GM12878 (cell line): ENCODE measurements around the gene THSD4. TPM values are rescaled to one million over a fixed set of nuclear protein-coding genes. Genes with fewer than 3 reads are reported as not detected.

Experiments used
- ATAC-seq: fragments of 200-7000 bp; cut with Tn5 transposase; 3 replicates; pipeline ENCODE4 v1.9.1; 2020; ENCODE audit warnings: mild to moderate bottlenecking, moderate library complexity
- BruUV-seq: library from RNA; stranded (reverse); fragments of 400-500 nt; replicated peaks from 2 replicates; lab custom pipeline; 2021; lab: Mats Ljungman, UMichigan
- CTCF ChIA-PET: fragments of 300-600 bp; sonication (Branson Sonifier 250); formaldehyde crosslinking; extraction: SDS; loops from one replicate; lab custom pipeline; 2021; ENCODE audit warnings: inconsistent platforms; lab: Yijun Ruan, JAX
- POLR2A ChIA-PET: fragments of 350-600 bp; formaldehyde crosslinking; extraction: SDS; loops from one replicate; lab custom pipeline; 2021; ENCODE audit warnings: inconsistent platforms; lab: Charles Lee
- RAD21 ChIA-PET: fragments of 300-600 bp; sonication (Branson Sonifier 250); formaldehyde crosslinking; loops from one replicate; lab custom pipeline; 2023; ENCODE audit warnings: antibody characterized with exemption; ENCODE audit not compliant: unreplicated experiment; lab: Charles Lee
- SMC1A ChIA-PET: fragments of 300-600 bp; sonication (Branson Sonifier 250); formaldehyde crosslinking; loops from one replicate; lab custom pipeline; 2023; ENCODE audit not compliant: unreplicated experiment, uncharacterized antibody; lab: Charles Lee
- DNase-seq: peaks from one replicate; pipeline ENCODE4 v3.0.0-alpha.2; 2011; ENCODE audit warnings: low read depth, low spot score
- FAIRE-seq: peaks from 3 replicates; lab custom pipeline; 2011; peaks lifted over from hg19 to GRCh38; lab: Jason Lieb, UNC
- H2AFZ ChIP-seq: 2 replicates; pipeline ENCODE4 v1.6.0; 2011; ENCODE audit warnings: low read depth, low read length, control low read depth; ENCODE audit not compliant: control insufficient read depth
- H3K27ac ChIP-seq: 2 replicates; pipeline ENCODE4 v1.5.1; 2011; ENCODE audit warnings: control low read depth; ENCODE audit not compliant: control insufficient read depth, insufficient read depth
- H3K27me3 ChIP-seq, 2 experiments: replicated peaks in 1 of 2; 2 replicates each; pipeline versions ENCODE4 v1.6.0 to v1.6.1; 2011; ENCODE audit warnings: low read length in 1 of 2; ENCODE audit not compliant: control insufficient read depth in 2 of 2, insufficient read depth in 2 of 2
- H3K36me3 ChIP-seq, 2 experiments: 2 replicates each; pipeline ENCODE4 v1.5.1; 2011; ENCODE audit warnings: low read length in 1 of 2; ENCODE audit not compliant: control insufficient read depth in 2 of 2, insufficient read depth in 2 of 2
- H3K4me1 ChIP-seq: 2 replicates; pipeline ENCODE4 v1.6.1; 2011; ENCODE audit warnings: mild to moderate bottlenecking, low read length, moderate library complexity, mixed read lengths; ENCODE audit not compliant: control insufficient read depth, insufficient read depth
- H3K4me2 ChIP-seq: 2 replicates; pipeline ENCODE4 v1.6.0; 2011; ENCODE audit warnings: control low read depth; ENCODE audit not compliant: control insufficient read depth, insufficient read depth
- H3K4me3 ChIP-seq: fragments of 200-600 bp; sonication (generic); 2 replicates; pipeline ENCODE4 v1.5.1; 2016
- H3K79me2 ChIP-seq: 2 replicates; pipeline ENCODE4 v1.6.0; 2011; ENCODE audit warnings: low read length; ENCODE audit not compliant: control insufficient read depth, insufficient read depth
- H3K9ac ChIP-seq: 2 replicates; pipeline ENCODE4 v1.8.0; 2011; ENCODE audit warnings: low read length, control low read depth, mixed read lengths; ENCODE audit not compliant: control insufficient read depth, insufficient read depth
- H3K9me3 ChIP-seq: replicated peaks from 3 replicates; pipeline ENCODE4 v1.5.1; 2011; ENCODE audit warnings: mild to moderate bottlenecking, low read length; ENCODE audit not compliant: control insufficient read depth, insufficient read depth
- H4K20me1 ChIP-seq: 2 replicates; pipeline ENCODE4 v1.6.0; 2011; ENCODE audit not compliant: control insufficient read depth, insufficient read depth
- CHD4 ChIP-seq: fragments of 200-600 bp; sonication (generic); IDR thresholded peaks from 2 replicates; pipeline ENCODE4 v1.6.1; 2016; ENCODE audit warnings: mild to moderate bottlenecking
- CREM ChIP-seq: IDR thresholded peaks from 2 replicates; pipeline ENCODE4 v1.6.1; 2014; ENCODE audit warnings: antibody characterized with exemption, low read depth
- CTCF ChIP-seq, 3 experiments: IDR thresholded peaks in 2 of 3; conservative IDR thresholded peaks in 1 of 3; 2 replicates each; pipeline ENCODE4 v1.5.1; 2011; ENCODE audit warnings: low read depth in 3 of 3, low read length in 3 of 3, mild to moderate bottlenecking in 3 of 3, control low read depth in 2 of 3, moderate library complexity in 2 of 3, inconsistent platforms in 1 of 3, mixed read lengths in 1 of 3; ENCODE audit not compliant: control insufficient read depth in 2 of 3, insufficient read depth in 1 of 3; ENCODE audit errors: extremely low read depth in 1 of 3
- MXI1 ChIP-seq: fragments of 150-350 bp; IDR thresholded peaks from 2 replicates; pipeline ENCODE4 v1.6.1; 2011; ENCODE audit warnings: low read depth, mild to moderate bottlenecking, inconsistent platforms, low read length, improper control_type of control experiment
- SPI1 ChIP-seq: IDR thresholded peaks from 2 replicates; pipeline ENCODE4 v1.6.1; 2011; ENCODE audit warnings: low read depth, mild to moderate bottlenecking, low read length, moderate library complexity, borderline replicate concordance; ENCODE audit not compliant: insufficient read depth
- SUZ12 ChIP-seq: fragments of 200-600 bp; sonication (generic); IDR thresholded peaks from one replicate; pipeline ENCODE4 v1.6.1; 2018; ENCODE audit warnings: antibody characterized with exemption, mild to moderate bottlenecking; ENCODE audit not compliant: unreplicated experiment
- WGBS: methylation state at CpG from one replicate; pipeline ENCODE4 v1.1.6; 2016; ENCODE audit warnings: low lambda C conversion rate; ENCODE audit not compliant: insufficient replicate concordance, insufficient coverage; ENCODE audit errors: missing lambda C conversion rate; 5-methylcytosine and 5-hydroxymethylcytosine counted together
- in situ Hi-C: fragments of 300-500 bp; cut with MboI; formaldehyde crosslinking; loops from 9 replicates; pipeline ENCODE4 v1.14.3; 2018; ENCODE audit warnings: mixed read lengths
- intact Hi-C: fragments of 100-400 bp; cut with micrococcal nuclease; formaldehyde crosslinking; loops from one replicate; pipeline ENCODE4 v1.14.2; 2022; ENCODE audit not compliant: unreplicated experiment
- polyA plus RNA-seq, 11 experiments: library from polyadenylated mRNA; depleted of rRNA in 4 of 11; unstranded in 6 of 11; stranded (reverse) in 5 of 11; fragments of >200 nt; fragmentation: Nextera tagmentation in 4 of 11; fragmentation: Illumina TruSeq in 1 of 11; extraction: Ambion mirVana in 4 of 11; extraction: Trizol in 1 of 11; gene quantifications; 1 replicate in 1 of 11; 2 replicates in 10 of 11; pipeline versions ENCODE4 v1.2.1 to v1.2.3, GENCODE V29; 2011 to 2016; ENCODE audit warnings: inconsistent platforms in 2 of 11, missing spikeins in 2 of 11, low read depth in 1 of 11
- total RNA-seq, 4 experiments: library from RNA; depleted of rRNA in 3 of 4; stranded (reverse); fragments of >200 nt in 3 of 4; fragmentation: Illumina TruSeq in 1 of 4; extraction: Trizol in 1 of 4; gene quantifications; 2 replicates each; pipeline versions ENCODE4 v1.2.1 to v1.2.3, GENCODE V29; 2013 to 2021

The THSD4 gene
- total and polyA plus RNA-seq, 10 of the 15 experiments (the other 5 are each of a cell fraction or from before 2014, with no cell fraction given): 0.04 to 0.13 (median 0.05) TPM; not detected in 7

GRCh38 chr15:71226536-71227455 lies 111.5 kb downstream of the THSD4 start (continued):
- TF ChIP-seq SPI1: no peak
- TF ChIP-seq CTCF (IDR thresholded peaks at IDR 0.05 in 2 of 3, conservative IDR thresholded peaks at IDR 0.05 in 1 of 3; ENCODE audit: control insufficient read depth in 2 of 3, extremely low read depth in 1 of 3, insufficient read depth in 1 of 3, low read depth in 3 of 3, low read length in 3 of 3): no peak
- TF ChIP-seq MXI1: no peak
- TF ChIP-seq CREM: no peak

GRCh38 chr15:71228403-71228802 lies 113.1 kb downstream of the THSD4 start:
- no peak for ATAC-seq
- Histone ChIP-seq H3K4me2 (no peak overlapping the region), H3K79me2 (no peaks in the 10 kb centered on the region), H3K9ac (no peak overlapping the region), H3K4me3 (no peak overlapping the region), H3K27ac (no peak overlapping the region), H3K36me3 (no peaks in the 10 kb centered on the region), H4K20me1 (no peaks in the 10 kb centered on the region), H2AFZ (no peak overlapping the region), H3K4me1 (no peaks in the 10 kb centered on the region), H3K27me3 (no peaks in the 10 kb centered on the region), H3K9me3 (no peaks in the 10 kb centered on the region)
- ChIA-PET SMC1A (interaction anchor here (0.6 kb wide), 1 partner anchor 1113 kb away, joined by 3 read pairs; no protein-coding TSS in a partner anchor), RAD21 (no interaction called here), CTCF (no interaction called here), POLR2A (no interaction called here)
- intact Hi-C loops: no loop called here
- WGBS: 0% methylated on average over 1 of the region's 1 CpG
- DNase-seq: no peak
- TF ChIP-seq CHD4 (no peak), SUZ12 (no peak)
- no peak for FAIRE-seq
- in situ Hi-C loops: no loop called here
- no TSS peak for BruUV-seq
